HFF-Myc (cell line): ENCODE data around the gene ARMC8.

Experiments
- DNase-seq: peaks from one replicate; pipeline ENCODE4 v3.0.0-alpha.2; 2011; ENCODE audit warnings: low read depth; ENCODE audit errors: extremely low read depth
- H3K4me3 ChIP-seq: replicated peaks from 2 replicates; pipeline ENCODE4 v1.5.1; 2011; ENCODE audit warnings: low read depth, mild to moderate bottlenecking, control low read depth, low read length
- TF ChIP-seq, protein P1 (sequence below): IDR thresholded peaks from 2 replicates; pipeline ENCODE4 v1.5.1; 2012; ENCODE audit warnings: mild to moderate bottlenecking, low read depth, low read length, control low read depth; ENCODE audit errors: missing control alignments

The ARMC8 gene

DNA sequence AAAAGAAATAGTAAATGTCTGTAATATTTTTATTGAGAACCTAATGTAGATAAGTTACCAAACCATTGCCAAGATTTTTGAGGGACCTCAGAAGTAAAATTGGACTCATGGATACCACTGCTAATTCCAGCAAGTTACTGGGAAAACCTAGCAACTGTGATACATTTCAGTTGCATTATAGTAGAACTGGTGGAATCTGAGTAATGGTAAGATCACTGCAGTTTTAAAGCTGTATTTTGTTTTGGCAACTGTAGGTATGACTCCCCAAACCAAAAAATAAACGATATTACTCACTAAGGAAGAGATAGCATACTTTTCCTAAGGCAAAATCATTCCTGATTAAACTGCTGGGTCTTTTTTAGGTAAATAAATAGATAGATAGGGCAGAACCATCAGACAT lies 54.0 kb downstream of the ARMC8 start:
- TF ChIP-seq, protein P1, sequence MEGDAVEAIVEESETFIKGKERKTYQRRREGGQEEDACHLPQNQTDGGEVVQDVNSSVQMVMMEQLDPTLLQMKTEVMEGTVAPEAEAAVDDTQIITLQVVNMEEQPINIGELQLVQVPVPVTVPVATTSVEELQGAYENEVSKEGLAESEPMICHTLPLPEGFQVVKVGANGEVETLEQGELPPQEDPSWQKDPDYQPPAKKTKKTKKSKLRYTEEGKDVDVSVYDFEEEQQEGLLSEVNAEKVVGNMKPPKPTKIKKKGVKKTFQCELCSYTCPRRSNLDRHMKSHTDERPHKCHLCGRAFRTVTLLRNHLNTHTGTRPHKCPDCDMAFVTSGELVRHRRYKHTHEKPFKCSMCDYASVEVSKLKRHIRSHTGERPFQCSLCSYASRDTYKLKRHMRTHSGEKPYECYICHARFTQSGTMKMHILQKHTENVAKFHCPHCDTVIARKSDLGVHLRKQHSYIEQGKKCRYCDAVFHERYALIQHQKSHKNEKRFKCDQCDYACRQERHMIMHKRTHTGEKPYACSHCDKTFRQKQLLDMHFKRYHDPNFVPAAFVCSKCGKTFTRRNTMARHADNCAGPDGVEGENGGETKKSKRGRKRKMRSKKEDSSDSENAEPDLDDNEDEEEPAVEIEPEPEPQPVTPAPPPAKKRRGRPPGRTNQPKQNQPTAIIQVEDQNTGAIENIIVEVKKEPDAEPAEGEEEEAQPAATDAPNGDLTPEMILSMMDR: no peak
- no peak overlapping the region for H3K4me3 ChIP-seq
- no peak for DNase-seq

DNA sequence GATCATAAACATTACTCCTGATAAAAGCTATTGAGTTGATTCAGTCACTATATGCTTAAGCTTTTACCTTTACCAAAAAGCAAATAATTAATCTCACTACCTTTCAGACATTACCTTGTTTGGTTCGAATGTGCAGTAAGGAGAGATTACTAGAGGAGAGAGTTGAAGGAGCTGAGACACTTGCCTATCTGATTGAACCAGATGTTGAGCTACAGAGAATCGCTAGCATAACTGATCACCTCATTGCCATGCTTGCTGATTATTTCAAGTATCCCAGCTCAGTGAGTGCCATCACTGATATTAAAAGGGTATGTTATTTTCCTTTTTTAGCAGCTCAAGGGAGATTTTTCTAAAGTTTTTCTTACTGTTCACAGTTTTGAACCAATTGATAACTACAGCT lies 54.6 kb downstream of the ARMC8 start:
- DNase-seq: no peak
- H3K4me3 ChIP-seq: no peak overlapping the region
- TF ChIP-seq, protein P1: no peak

DNA sequence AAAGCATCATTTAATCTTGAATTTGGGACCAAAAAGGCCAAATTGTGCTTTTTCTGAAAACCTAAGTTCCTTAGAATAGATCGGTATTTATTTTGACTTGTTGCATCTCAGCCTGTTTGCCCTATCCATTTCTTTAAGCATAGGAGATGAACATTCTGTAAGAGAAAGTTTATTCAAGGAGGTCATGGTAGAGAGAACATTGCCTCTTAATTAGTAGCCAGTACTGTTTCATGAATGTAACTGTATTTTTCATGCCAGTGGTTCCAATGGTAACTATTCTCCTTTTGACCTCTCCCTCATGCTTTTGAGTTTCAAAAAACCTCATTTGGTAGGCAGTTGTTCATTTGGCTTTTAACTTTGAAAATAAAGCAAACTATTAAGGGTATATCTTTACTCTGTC lies 55.4 kb downstream of the ARMC8 start:
- TF ChIP-seq, protein P1: no peak
- DNase-seq: no peak
- no peak overlapping the region for H3K4me3 ChIP-seq

DNA sequence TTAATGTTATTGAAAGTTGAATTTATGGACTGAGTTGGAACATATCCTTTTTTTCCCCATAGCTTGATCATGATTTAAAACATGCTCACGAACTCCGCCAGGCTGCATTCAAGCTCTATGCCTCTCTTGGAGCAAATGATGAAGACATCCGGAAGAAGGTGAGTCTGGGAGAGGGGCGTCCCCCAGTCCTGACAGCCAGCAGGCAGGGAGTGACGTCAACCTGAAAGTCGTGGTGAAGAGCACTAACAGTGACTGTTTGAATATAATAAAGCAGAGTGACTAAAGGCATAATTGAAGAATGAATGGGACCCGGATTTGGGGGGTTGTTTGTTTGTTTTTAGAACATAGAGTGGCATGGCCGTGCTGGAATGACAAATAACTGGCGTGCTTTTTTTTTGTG lies 57.9 kb downstream of the ARMC8 start:
- H3K4me3 ChIP-seq: no peak overlapping the region
- no peak for DNase-seq
- TF ChIP-seq, protein P1: no peak

DNA sequence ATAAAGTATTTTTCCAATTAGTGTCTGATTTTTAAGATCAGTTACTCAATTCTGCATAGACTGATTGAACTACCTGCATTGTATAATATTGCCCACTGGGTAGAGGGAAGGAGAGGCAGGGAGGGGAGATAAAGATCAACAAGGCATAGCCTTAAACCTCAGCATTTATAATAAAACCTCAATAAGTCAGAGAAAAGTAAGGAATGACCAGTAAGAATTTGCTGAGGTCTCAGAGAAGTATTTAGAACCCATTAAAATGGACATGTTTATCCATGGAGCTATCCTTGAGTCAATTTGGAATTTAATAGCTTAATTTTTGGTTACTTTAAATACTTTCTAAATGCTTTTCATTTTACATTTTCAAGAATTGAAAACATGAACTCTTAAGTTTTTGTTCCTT lies 62.5 kb downstream of the ARMC8 start:
- TF ChIP-seq, protein P1: no peak
- no peak overlapping the region for H3K4me3 ChIP-seq
- DNase-seq: no peak

DNA sequence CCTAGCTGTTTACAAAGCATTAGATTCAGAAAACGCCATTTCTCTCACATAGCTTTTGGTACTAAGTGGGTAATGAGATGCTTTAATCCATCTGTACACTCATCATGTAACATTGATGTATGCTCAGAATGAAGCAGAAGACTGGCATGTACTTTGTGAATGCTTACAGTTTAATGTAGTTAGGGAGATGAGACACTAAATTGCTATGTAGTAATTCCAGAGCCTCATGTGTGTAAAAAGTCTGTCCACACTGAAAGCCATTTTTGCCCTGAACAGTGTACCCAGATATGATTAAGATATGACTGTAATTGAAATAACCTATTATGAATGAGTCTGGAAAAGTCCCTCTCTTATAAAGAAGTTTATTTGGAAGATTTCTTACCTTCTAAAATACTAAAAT lies 66.5 kb downstream of the ARMC8 start:
- TF ChIP-seq, protein P1: no peak
- no peak overlapping the region for H3K4me3 ChIP-seq
- DNase-seq: no peak

DNA sequence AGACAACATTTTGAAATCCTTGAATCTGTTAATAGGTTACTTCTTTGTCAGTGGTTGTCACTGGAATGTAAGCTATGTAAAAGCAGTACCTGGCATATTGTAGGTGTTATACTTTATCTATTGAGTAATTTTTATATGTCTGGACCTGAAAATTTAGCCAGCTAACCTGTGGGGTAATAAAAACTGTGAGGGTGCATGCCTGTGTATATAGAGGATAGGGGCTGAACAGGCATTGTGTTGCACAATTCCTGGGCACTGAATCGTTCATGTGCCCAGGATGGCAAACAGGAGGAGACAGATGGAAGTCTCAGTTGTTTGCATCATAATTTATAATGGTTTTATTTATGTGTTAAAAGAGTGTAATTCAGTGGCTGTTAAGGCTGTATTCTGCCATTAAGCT lies 67.1 kb downstream of the ARMC8 start:
- TF ChIP-seq, protein P1: no peak
- DNase-seq: no peak
- H3K4me3 ChIP-seq: no peak overlapping the region
